Measurements from ENCODE around the gene WNT7B. TPM values are rescaled to one million over a fixed set of nuclear protein-coding genes. Genes with fewer than 3 reads are reported as not detected.

WNT7B gene
- total and polyA plus RNA-seq, 2 of the 8 experiments (the other 6 are each of a cell fraction or from before 2014, with no cell fraction given), result 0.14 to 0.24 TPM

DNA sequence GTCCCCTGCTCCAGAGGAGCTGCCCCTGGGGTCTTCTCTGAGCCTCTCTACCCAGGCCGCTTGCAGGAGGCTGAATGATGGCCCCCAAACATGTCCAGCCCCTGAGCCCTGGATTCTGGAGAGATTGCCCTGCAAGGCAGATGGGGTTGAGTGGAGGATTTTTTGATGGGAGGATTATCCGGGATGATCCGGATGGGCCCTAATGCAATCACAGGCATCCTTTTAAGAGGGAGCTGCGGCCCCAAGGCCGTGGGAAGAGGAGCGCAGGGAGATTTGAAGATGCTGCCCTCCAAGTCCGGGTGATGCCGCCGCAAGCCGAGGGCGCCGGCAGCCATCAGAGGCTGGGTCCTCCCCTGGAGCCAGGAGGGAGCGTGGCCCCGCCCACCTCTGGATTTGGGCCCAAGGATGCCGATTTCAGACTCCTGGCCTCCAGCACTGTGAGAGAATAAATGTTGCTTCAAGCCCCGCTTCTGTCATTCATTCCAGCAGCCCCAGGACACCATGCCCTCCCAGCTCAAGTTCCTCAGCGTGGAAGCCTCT lies 66.0 kb downstream of the WNT7B start:
- DNase-seq (ENCODE audit: low read depth in 1 of 2, low spot score in 2 of 2) (no peak), FAIRE-seq (no peak)
- H3K56ac ChIP-seq (replicated peaks; ENCODE audit: insufficient read length, low read depth, low read length), result no peak overlapping the region
- H3K4ac ChIP-seq (replicated peaks; ENCODE audit: insufficient read length, low read depth, low read length), result no peak overlapping the region
- H2AFZ ChIP-seq (ENCODE audit: low read length), result no peak overlapping the region
- WGBS, 2 experiments (ENCODE audit: extremely low coverage in 1 of 2, insufficient coverage in 1 of 2, insufficient read length in 1 of 2, insufficient replicate concordance in 2 of 2, low coverage in 1 of 2, low lambda C conversion rate in 2 of 2, missing lambda C conversion rate in 1 of 2), result 92% methylated on average over 17 of the region's 17 CpGs; no CpG with 5 or more reads in 1 of the 2 experiments
- ChIA-PET POLR2A (ENCODE audit: partially characterized antibody) (interaction anchor here (1.0 to 1.1 kb wide), 3 partner anchors 9 to 44 kb away, joined by 3 read pairs; no protein-coding TSS in a partner anchor), CTCF (ENCODE audit: partially characterized antibody) (interaction anchor here (1.0 to 2.5 kb wide), 3 partner anchors 13 to 85 kb away, joined by 3 to 7 read pairs (median 6); no protein-coding TSS in a partner anchor)
- H4K5ac ChIP-seq (ENCODE audit: insufficient read length, low read depth, low read length), result no peak overlapping the region
- H2BK20ac ChIP-seq (ENCODE audit: low read length), result no peak overlapping the region
- no peaks in the 10 kb centered on the region for H3K36me3 ChIP-seq (ENCODE audit: control insufficient read depth in 2 of 4, insufficient read depth in 4 of 4, low read length in 3 of 4)
- no peak overlapping the region for H4K8ac ChIP-seq (ENCODE audit: extremely low read depth, insufficient read depth, low read length)
- no peak overlapping the region for H2BK12ac ChIP-seq (ENCODE audit: low read depth, low read length)
- H3K4me2 ChIP-seq (ENCODE audit: insufficient read depth in 1 of 2, low read depth in 2 of 2, low read length in 2 of 2), result no peak overlapping the region
- peaks cover 0 to 4% of the 10 kb centered on the region in 2 experiments; a peak in 1 of 4 replicates for H3K9me3 ChIP-seq (ENCODE audit: insufficient read depth in 2 of 2, low read depth in 1 of 2, low read length in 1 of 2)
- no peaks in the 10 kb centered on the region for H3K27me3 ChIP-seq (replicated peaks in 1 of 4; ENCODE audit: control insufficient read depth in 3 of 4, extremely low read depth in 1 of 4, insufficient read depth in 3 of 4, low read length in 3 of 4)
- no peak overlapping the region for H3K4me3 ChIP-seq (ENCODE audit: extremely low read depth in 1 of 4, insufficient read depth in 2 of 4, low read depth in 3 of 4, low read length in 4 of 4)
- H3K14ac ChIP-seq (ENCODE audit: insufficient read length), result no peak overlapping the region
- no peak overlapping the region for H2AK5ac ChIP-seq (ENCODE audit: low read depth, low read length)
- H2BK15ac ChIP-seq (ENCODE audit: low read length), result no peak overlapping the region
- H3K9ac ChIP-seq (replicated peaks in 1 of 4; ENCODE audit: extremely low read depth in 1 of 4, low read depth in 3 of 4, low read length in 3 of 4), result no peak overlapping the region
- no peaks in the 10 kb centered on the region for H3K23me2 ChIP-seq (ENCODE audit: low read depth, low read length)
- H3K18ac ChIP-seq (ENCODE audit: extremely low read depth, low read length), result no peak overlapping the region
- no peak overlapping the region for H3K27ac ChIP-seq (ENCODE audit: low read depth, low read length)
- H3K23ac ChIP-seq (ENCODE audit: insufficient read length), result no peak overlapping the region
- H2BK5ac ChIP-seq (ENCODE audit: low read depth, low read length), result no peak overlapping the region
- no peaks in the 10 kb centered on the region for H3K79me1 ChIP-seq (ENCODE audit: low read depth, low read length)
- no peaks in the 10 kb centered on the region for H3K79me2 ChIP-seq (ENCODE audit: control insufficient read depth in 1 of 2, insufficient read depth in 2 of 2, low read length in 2 of 2)
- H4K20me1 ChIP-seq (replicated peaks in 1 of 2; ENCODE audit: control insufficient read depth in 1 of 2, insufficient read depth in 2 of 2, low read length in 2 of 2), result no peaks in the 10 kb centered on the region
- no peak overlapping the region for H2BK120ac ChIP-seq (replicated peaks; ENCODE audit: low read depth, low read length)
- H3K4me1 ChIP-seq (replicated peaks in 1 of 4; ENCODE audit: control insufficient read depth in 3 of 4, insufficient read depth in 4 of 4, low read length in 3 of 4), result peaks cover 0 to 3% (median 0%) of the 10 kb centered on the region in 4 experiments; a peak in 1 of 7 replicates
- no peak overlapping the region for H4K91ac ChIP-seq (replicated peaks; ENCODE audit: insufficient read length, low read length)
- TF ChIP-seq HDAC2 (IDR thresholded peaks at IDR 0.05; ENCODE audit: borderline replicate concordance in 1 of 2, low read depth in 2 of 2, low read length in 2 of 2), result no peak
- TF ChIP-seq SP4 (IDR thresholded peaks at IDR 0.05; ENCODE audit: low read length), result no peak
- TF ChIP-seq POLR2A (IDR thresholded peaks at IDR 0.05; ENCODE audit: control extremely low read depth in 1 of 2, low read depth in 2 of 2, low read length in 2 of 2), result no peak
- TF ChIP-seq PHF8 (conservative IDR thresholded peaks at IDR 0.05; ENCODE audit: low read depth, low read length), result no peak
- no peak for TF ChIP-seq BRCA1 (IDR thresholded peaks at IDR 0.05; ENCODE audit: low read depth, low read length)
- no peak for TF ChIP-seq JUN (IDR thresholded peaks at IDR 0.05; ENCODE audit: low read depth, low read length)
- no peak for TF ChIP-seq RAD21 (IDR thresholded peaks at IDR 0.05 in 1 of 2, conservative IDR thresholded peaks at IDR 0.05 in 1 of 2; ENCODE audit: low read depth in 2 of 2, low read length in 2 of 2)
- no peak for TF ChIP-seq RNF2 (IDR thresholded peaks at IDR 0.05; ENCODE audit: borderline replicate concordance, low read depth, low read length, missing control alignments, poor library complexity, severe bottlenecking)
- no peak for TF ChIP-seq CBX8 (IDR thresholded peaks at IDR 0.05; ENCODE audit: borderline replicate concordance, low read depth, low read length)
- TF ChIP-seq TAF1 (IDR thresholded peaks at IDR 0.05; ENCODE audit: low read depth, low read length), result no peak
- TF ChIP-seq SIRT6 (IDR thresholded peaks at IDR 0.05; ENCODE audit: low read length), result no peak
- TF ChIP-seq SP2 (IDR thresholded peaks at IDR 0.05; ENCODE audit: low read length), result no peak
- no peak for TF ChIP-seq GABPA (IDR thresholded peaks at IDR 0.05; ENCODE audit: borderline replicate concordance, insufficient read depth, low read length)
- TF ChIP-seq CHD1 (IDR thresholded peaks at IDR 0.05; ENCODE audit: low read depth, low read length), result no peak
